GM23248 (cell line): ENCODE results near the gene CSKMT.

ENCODE experiments used
- EZH2 ChIP-seq: fragments of 200-600 bp; sonication (generic); IDR thresholded peaks from 2 replicates; pipeline ENCODE4 v1.6.1; 2018; ENCODE audit warnings: antibody characterized with exemption, mild to moderate bottlenecking; ENCODE audit not compliant: insufficient read depth, poor library complexity, severe bottlenecking
- EZH2phosphoT487 ChIP-seq: fragments of 200-600 bp; sonication (generic); IDR thresholded peaks from 2 replicates; pipeline ENCODE4 v1.6.1; 2018; ENCODE audit warnings: antibody characterized with exemption, moderate library complexity, mild to moderate bottlenecking, low read depth; ENCODE audit not compliant: insufficient read depth

GRCh38 chr11:62694455-62695167 lies 29.5 kb downstream of the CSKMT start:
- TF ChIP-seq EZH2: no peak
- TF ChIP-seq EZH2phosphoT487: no peak
